ENCODE results near the gene RARB. TPM values are rescaled to one million over a fixed set of nuclear protein-coding genes. Genes with fewer than 3 reads are reported as not detected.

The RARB gene
- total and polyA plus RNA-seq, 7 experiments from 2014 or later, result 0.07 to 0.13 TPM; not detected in 5

DNA sequence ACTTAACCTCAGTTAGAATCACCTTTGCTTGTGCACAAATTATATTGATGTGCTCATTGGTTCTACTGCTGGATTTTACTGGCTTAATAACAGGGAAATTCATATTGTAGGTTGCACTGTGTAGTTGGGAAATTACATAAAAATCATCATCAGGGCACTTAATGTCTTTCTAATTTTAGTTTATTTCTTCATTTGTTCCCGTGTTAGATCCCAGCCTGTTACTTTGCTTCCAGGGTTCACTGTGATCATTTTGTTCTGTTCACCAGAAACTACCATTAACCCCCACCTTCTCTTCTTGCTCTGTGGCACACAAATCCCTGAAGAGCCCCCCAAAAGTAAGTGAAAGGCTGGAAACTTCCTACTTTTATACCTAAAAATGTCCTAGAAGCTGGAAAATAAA is 80.4 kb downstream of the RARB start:
- H3K27me3 ChIP-seq (ENCODE audit: control insufficient read depth in 2 of 2, insufficient read depth in 2 of 2, low read length in 2 of 2), result no peaks in the 10 kb centered on the region
- CTCF ChIA-PET, result no interaction called here

DNA sequence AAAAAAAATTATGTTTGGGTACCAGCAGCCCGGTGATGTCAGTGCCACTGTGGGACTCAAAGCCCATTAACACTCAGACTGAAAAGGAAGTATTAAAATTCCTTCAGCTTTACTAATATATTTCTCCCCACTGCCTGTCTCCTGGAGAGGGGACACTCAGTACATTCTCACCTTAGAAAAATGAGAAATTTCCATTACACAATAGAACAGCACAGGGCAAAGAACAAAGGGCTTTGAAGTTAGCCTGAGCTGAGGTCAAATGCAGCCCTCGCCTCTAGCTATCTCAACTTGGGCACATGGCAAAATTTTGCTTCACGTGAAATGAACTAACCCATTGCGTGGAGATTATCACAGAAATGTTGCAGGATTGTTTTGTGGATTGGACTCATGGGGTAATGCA is 80.8 kb downstream of the RARB start:
- Mint-ChIP-seq H3K27ac (no peak overlapping the region), H3K36me3 (no peaks in the 10 kb centered on the region), H3K27me3 (peaks cover 0 to 22% (median 11%) of the 10 kb centered on the region in 5 donors), H3K4me3 (no peak overlapping the region), H3K9me3 (peaks cover 0 to 5% (median 0%) of the 10 kb centered on the region in 11 donors), H3K4me1 (no peaks in the 10 kb centered on the region)
- Histone ChIP-seq H3K4me1 (ENCODE audit: control insufficient read depth in 2 of 2, insufficient read depth in 2 of 2, low read length in 2 of 2) (no peaks in the 10 kb centered on the region), H3K9me3 (ENCODE audit: control insufficient read depth in 2 of 3, low read length in 3 of 3) (no peaks in the 10 kb centered on the region), H3K4me3 (ENCODE audit: low read length) (no peak overlapping the region), H3K36me3 (ENCODE audit: control insufficient read depth in 2 of 3, insufficient read depth in 3 of 3, low read length in 3 of 3) (no peaks in the 10 kb centered on the region), H3K27me3 (ENCODE audit: control insufficient read depth in 2 of 2, insufficient read depth in 2 of 2, low read length in 2 of 2) (no peaks in the 10 kb centered on the region), H3K27ac (ENCODE audit: low read depth, low read length) (no peak overlapping the region)
- no peak for ATAC-seq
- intact Hi-C loops (cut with micrococcal nuclease), result no loop called here
- ChIA-PET CTCF (no interaction called here), POLR2A (no interaction called here)
- DNase-seq, result no peak

More for the DNA sequence above, 80.4 kb downstream of the RARB start:
- Histone ChIP-seq H3K4me1 (ENCODE audit: control insufficient read depth in 2 of 2, insufficient read depth in 2 of 2, low read length in 2 of 2) (no peaks in the 10 kb centered on the region), H3K27ac (ENCODE audit: low read depth, low read length) (no peak overlapping the region), H3K36me3 (ENCODE audit: control insufficient read depth in 2 of 3, insufficient read depth in 3 of 3, low read length in 3 of 3) (no peaks in the 10 kb centered on the region), H3K4me3 (ENCODE audit: low read length) (no peak overlapping the region), H3K9me3 (ENCODE audit: control insufficient read depth in 2 of 3, low read length in 3 of 3) (no peaks in the 10 kb centered on the region)
- Mint-ChIP-seq H3K4me3 (no peak overlapping the region), H3K9me3 (peaks cover 0 to 5% (median 0%) of the 10 kb centered on the region in 11 donors), H3K27ac (no peak overlapping the region), H3K4me1 (no peaks in the 10 kb centered on the region), H3K36me3 (no peaks in the 10 kb centered on the region), H3K27me3 (peaks cover 0 to 25% (median 14%) of the 10 kb centered on the region in 5 donors)
- ATAC-seq (no peak), DNase-seq (no peak)
- intact Hi-C loops (cut with micrococcal nuclease), result no loop called here
- POLR2A ChIA-PET, result no interaction called here

DNA sequence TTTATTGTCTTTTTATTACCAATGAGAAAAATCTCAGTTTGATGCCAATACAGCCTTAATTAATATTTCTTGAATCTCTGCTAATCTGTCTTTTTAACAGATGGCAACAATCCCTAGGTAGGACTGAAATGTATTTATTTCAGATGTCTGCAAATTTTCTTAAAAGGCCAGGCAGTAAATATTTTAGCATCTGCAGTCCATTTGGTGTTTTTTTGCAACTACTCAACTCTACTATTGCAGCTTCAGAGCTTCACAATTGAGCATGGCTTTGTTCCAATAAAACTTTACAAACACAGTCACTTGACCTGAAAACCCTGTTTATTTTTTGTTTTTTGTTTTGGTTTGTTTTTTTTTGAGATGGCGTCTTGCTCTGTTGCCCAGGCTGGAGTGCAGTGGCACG is 82.7 kb downstream of the RARB start:
- H3K36me3 ChIP-seq (ENCODE audit: control insufficient read depth in 2 of 3, insufficient read depth in 3 of 3, low read length in 3 of 3), result no peaks in the 10 kb centered on the region
- Mint-ChIP-seq H3K4me1 (no peaks in the 10 kb centered on the region), H3K27me3 (peaks cover 0 to 24% (median 17%) of the 10 kb centered on the region in 5 donors), H3K27ac (no peak overlapping the region), H3K9me3 (peaks cover 0 to 8% (median 2%) of the 10 kb centered on the region in 11 donors), H3K4me3 (no peak overlapping the region), H3K36me3 (no peaks in the 10 kb centered on the region)
- H3K9me3 ChIP-seq (ENCODE audit: control insufficient read depth in 2 of 3, low read length in 3 of 3), result no peaks in the 10 kb centered on the region
- intact Hi-C loops (cut with micrococcal nuclease), result no loop called here
- no peak overlapping the region for H3K4me3 ChIP-seq (ENCODE audit: low read length)
- DNase-seq, result no peak
- ATAC-seq, result no peak
- no peak overlapping the region for H3K27ac ChIP-seq (ENCODE audit: low read depth, low read length)
- CTCF ChIA-PET, result no interaction called here
- H3K27me3 ChIP-seq (ENCODE audit: control insufficient read depth in 2 of 2, insufficient read depth in 2 of 2, low read length in 2 of 2), result no peaks in the 10 kb centered on the region
- no peaks in the 10 kb centered on the region for H3K4me1 ChIP-seq (ENCODE audit: control insufficient read depth in 2 of 2, insufficient read depth in 2 of 2, low read length in 2 of 2)
- POLR2A ChIA-PET, result no interaction called here

DNA sequence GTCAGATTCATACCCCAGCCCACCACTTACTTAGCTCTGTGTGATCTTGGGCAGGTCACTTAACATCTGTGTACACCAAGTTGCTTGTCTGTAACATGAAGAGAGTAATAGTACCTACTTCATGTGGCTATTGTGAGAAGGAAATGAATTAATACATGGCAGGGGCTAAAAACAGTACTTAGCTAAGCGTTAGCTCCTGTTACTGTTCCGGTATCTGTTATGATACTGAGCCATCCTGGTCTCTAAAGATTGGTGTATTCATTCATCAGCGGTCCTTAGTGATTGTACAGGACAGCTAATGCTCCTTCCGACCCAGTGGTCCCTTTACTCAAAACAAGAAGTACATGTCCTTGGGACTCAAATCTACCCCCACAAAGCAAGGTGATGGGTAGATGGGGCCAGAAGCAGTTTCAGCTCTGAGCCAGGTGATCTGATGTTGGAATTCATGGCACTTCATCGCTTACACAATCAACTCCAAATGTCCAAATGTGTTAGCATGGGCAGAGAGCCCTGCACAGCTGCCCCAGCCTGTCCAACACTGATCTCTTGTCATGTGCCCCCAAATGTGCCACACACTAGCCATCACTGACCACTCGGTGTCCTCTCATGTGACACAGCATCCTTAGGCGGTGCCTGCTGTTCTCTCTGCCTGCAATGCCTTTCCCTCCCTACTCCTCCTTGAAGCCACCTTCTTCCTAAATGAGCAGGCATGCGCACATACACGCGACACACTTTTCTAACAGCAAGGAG is 84.1 kb downstream of the RARB start:
- Mint-ChIP-seq H3K27me3 (peaks cover 0 to 20% (median 17%) of the 10 kb centered on the region in 5 donors), H3K4me3 (no peak overlapping the region), H3K4me1 (no peaks in the 10 kb centered on the region), H3K36me3 (no peaks in the 10 kb centered on the region), H3K27ac (no peak overlapping the region), H3K9me3 (peaks cover 0 to 8% (median 2%) of the 10 kb centered on the region in 11 donors)
- Histone ChIP-seq H3K9me3 (ENCODE audit: control insufficient read depth in 2 of 3, low read length in 3 of 3) (no peaks in the 10 kb centered on the region), H3K36me3 (ENCODE audit: control insufficient read depth in 2 of 3, insufficient read depth in 3 of 3, low read length in 3 of 3) (no peaks in the 10 kb centered on the region), H3K4me1 (ENCODE audit: control insufficient read depth in 2 of 2, insufficient read depth in 2 of 2, low read length in 2 of 2) (no peaks in the 10 kb centered on the region), H3K27ac (ENCODE audit: low read depth, low read length) (no peak overlapping the region), H3K27me3 (ENCODE audit: control insufficient read depth in 2 of 2, insufficient read depth in 2 of 2, low read length in 2 of 2) (no peaks in the 10 kb centered on the region), H3K4me3 (ENCODE audit: low read length) (no peak overlapping the region)
- no peak for ATAC-seq
- intact Hi-C loops (cut with micrococcal nuclease), result no loop called here
- ChIA-PET POLR2A (no interaction called here), CTCF (no interaction called here)
- no peak for DNase-seq

DNA sequence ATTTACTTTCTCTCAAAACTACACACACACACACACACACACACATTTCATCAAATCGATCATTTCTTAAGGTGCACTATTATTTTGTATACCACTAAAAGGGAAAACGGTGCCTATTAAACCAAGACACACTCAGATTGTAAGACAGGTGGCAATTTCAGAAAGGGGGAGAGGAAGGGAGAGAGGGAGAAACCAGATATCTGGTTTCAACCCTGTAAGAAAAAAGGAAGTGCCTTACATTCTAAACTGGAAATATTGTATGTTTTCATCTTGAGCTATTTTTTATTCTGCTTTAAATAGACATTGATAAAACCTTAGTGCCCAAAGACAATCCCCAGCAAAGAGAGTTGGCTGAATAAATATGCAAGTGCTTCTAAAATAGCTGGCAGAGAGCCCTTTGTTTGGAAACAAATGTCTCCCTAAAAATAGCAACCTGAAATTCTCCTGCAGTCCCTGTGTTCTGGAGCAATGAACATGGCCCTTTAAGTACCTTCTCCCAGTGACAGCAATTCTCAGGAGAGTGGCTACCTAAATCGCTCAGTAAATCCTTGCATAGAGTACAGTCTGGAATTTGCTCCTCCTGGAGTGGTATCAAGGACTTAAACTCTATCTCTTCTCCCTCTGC is 85.7 kb downstream of the RARB start:
- Mint-ChIP-seq H3K9me3 (peaks cover 0 to 8% (median 0%) of the 10 kb centered on the region in 11 donors), H3K4me1 (no peaks in the 10 kb centered on the region), H3K4me3 (no peak overlapping the region), H3K27me3 (peaks cover 0 to 31% (median 20%) of the 10 kb centered on the region in 5 donors), H3K27ac (no peak overlapping the region), H3K36me3 (no peaks in the 10 kb centered on the region)
- DNase-seq (no peak), ATAC-seq (no peak)
- POLR2A ChIA-PET, result no interaction called here
- Histone ChIP-seq H3K4me1 (ENCODE audit: control insufficient read depth in 2 of 2, insufficient read depth in 2 of 2, low read length in 2 of 2) (no peaks in the 10 kb centered on the region), H3K36me3 (ENCODE audit: control insufficient read depth in 2 of 3, insufficient read depth in 3 of 3, low read length in 3 of 3) (no peaks in the 10 kb centered on the region), H3K27me3 (ENCODE audit: control insufficient read depth in 2 of 2, insufficient read depth in 2 of 2, low read length in 2 of 2) (no peaks in the 10 kb centered on the region), H3K9me3 (ENCODE audit: control insufficient read depth in 2 of 3, low read length in 3 of 3) (no peaks in the 10 kb centered on the region), H3K4me3 (ENCODE audit: low read length) (no peak overlapping the region), H3K27ac (ENCODE audit: low read depth, low read length) (no peak overlapping the region)
- CTCF ChIA-PET, result no interaction called here
- intact Hi-C loops (cut with micrococcal nuclease), result no loop called here

DNA sequence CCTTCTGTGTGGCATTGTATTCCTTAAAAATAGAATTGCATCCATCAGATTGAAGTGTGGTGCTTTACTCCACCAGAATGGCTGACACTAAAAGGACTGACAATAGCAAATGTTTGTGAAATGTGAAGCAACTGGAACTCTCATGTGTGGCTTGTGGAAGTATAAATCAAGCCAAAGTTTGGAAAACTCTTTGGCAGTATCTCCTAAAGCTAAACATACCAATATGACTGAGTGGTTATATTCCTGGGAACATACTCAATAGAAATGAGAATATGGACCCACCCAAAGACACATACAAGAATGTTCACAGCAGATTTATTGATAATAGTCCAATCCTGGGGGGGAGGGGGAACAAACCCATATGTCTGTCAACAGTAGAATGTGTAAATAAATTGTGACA is 87.1 kb downstream of the RARB start:
- Mint-ChIP-seq H3K4me3 (no peak overlapping the region), H3K27ac (no peak overlapping the region), H3K27me3 (peaks cover 0 to 36% (median 21%) of the 10 kb centered on the region in 5 donors), H3K36me3 (no peaks in the 10 kb centered on the region), H3K4me1 (no peaks in the 10 kb centered on the region), H3K9me3 (peaks cover 0 to 8% (median 0%) of the 10 kb centered on the region in 11 donors)
- no peak for DNase-seq
- POLR2A ChIA-PET, result no interaction called here
- Histone ChIP-seq H3K27ac (ENCODE audit: low read depth, low read length) (no peak overlapping the region), H3K9me3 (ENCODE audit: control insufficient read depth in 2 of 3, low read length in 3 of 3) (no peaks in the 10 kb centered on the region), H3K27me3 (ENCODE audit: control insufficient read depth in 2 of 2, insufficient read depth in 2 of 2, low read length in 2 of 2) (no peaks in the 10 kb centered on the region), H3K36me3 (ENCODE audit: control insufficient read depth in 2 of 3, insufficient read depth in 3 of 3, low read length in 3 of 3) (no peaks in the 10 kb centered on the region), H3K4me3 (ENCODE audit: low read length) (no peak overlapping the region), H3K4me1 (ENCODE audit: control insufficient read depth in 2 of 2, insufficient read depth in 2 of 2, low read length in 2 of 2) (no peaks in the 10 kb centered on the region)
- no peak for ATAC-seq
- CTCF ChIA-PET, result no interaction called here
- intact Hi-C loops (cut with micrococcal nuclease), result no loop called here
